Limb (tissue), 2 donors: ENCODE measurements around the gene PRMT9.
A peak's percentile ranks its signal among the peaks of the same experiment; 100 is the strongest.

Experiments used
- DNase-seq, 2 donors: peaks; one replicate each; pipeline ENCODE4 v3.0.0-alpha.2; 2016; ENCODE audit errors: extremely low spot score in 2 of 2

Gene PRMT9

GRCh38 chr4:147617841-147618691 lies 65.9 kb downstream of the PRMT9 start:
- DNase-seq, result no peak

- peak; percentile 96 to 98 for DNase-seq
These were observed 66.7 kb downstream of the PRMT9 start, which contains the start of gene TMEM184C for GRCh38 chr4:147617173-147617840. TMEM184C (plus strand) TSS chr4:147617397; CDS start chr4:147617957, 560 bp downstream.

- DNase-seq, result no peak
These were observed 67.2 kb downstream of the PRMT9 start for GRCh38 chr4:147616849-147617172.

- DNase-seq, result no peak
These were observed 73.3 kb downstream of the PRMT9 start for GRCh38 chr4:147610686-147611085.

GRCh38 chr4:147607471-147607870 lies 76.5 kb downstream of the PRMT9 start:
- no peak for DNase-seq

GRCh38 chr4:147605499-147605898 lies 78.5 kb downstream of the PRMT9 start:
- DNase-seq, result no peak

GRCh38 chr4:147599769-147600168 lies 84.2 kb downstream of the PRMT9 start:
- no peak for DNase-seq

- DNase-seq, result no peak
These were observed 84.8 kb downstream of the PRMT9 start for GRCh38 chr4:147599206-147599605.

GRCh38 chr4:147597561-147597960 lies 86.4 kb downstream of the PRMT9 start:
- DNase-seq, result no peak

GRCh38 chr4:147596981-147597380 lies 87.0 kb downstream of the PRMT9 start:
- no peak for DNase-seq

- no peak for DNase-seq
These were observed 87.6 kb downstream of the PRMT9 start for GRCh38 chr4:147596377-147596776.

GRCh38 chr4:147594578-147594977 lies 89.4 kb downstream of the PRMT9 start:
- DNase-seq, result no peak

- DNase-seq, result no peak
These were observed 89.9 kb downstream of the PRMT9 start for GRCh38 chr4:147594107-147594506.

GRCh38 chr4:147591106-147591505 lies 92.9 kb downstream of the PRMT9 start:
- DNase-seq, result no peak

GRCh38 chr4:147590249-147590920 lies 93.6 kb downstream of the PRMT9 start:
- peak; percentile 82 to 84 for DNase-seq

GRCh38 chr4:147589586-147589985 lies 94.4 kb downstream of the PRMT9 start:
- DNase-seq, result no peak
